Activated CD4-positive, CD25-positive, alpha-beta regulatory T cell treated with anti-CD3 and anti-CD28 coated beads, Interleukin-2, amount 50 U/mL, for 72 hours (primary cell): Measurements from ENCODE around the gene KRTAP10-6.
A peak's percentile ranks its signal among the peaks of the same experiment; 100 is the strongest.
"Not testable (repeated sequence)": the region's sequence is repeated elsewhere in the genome, so short reads cannot be mapped to it uniquely, and the experiment has no call there.

ENCODE experiments used
- DNase-seq: peaks from one replicate; pipeline ENCODE4 v3.0.0; 2021

KRTAP10-6 gene

GRCh38 chr21:44592446-44593311 lies at the start of gene KRTAP10-6:
Gene KRTAP10-6, minus strand, starts transcription at chr21:44592505. Its CDS starts 21 bp downstream, at chr21:44592484.
- peak; percentile 24 for DNase-seq

GRCh38 chr21:44640761-44641160 lies 48.5 kb upstream of the KRTAP10-6 start:
- no peak for DNase-seq

DNA sequence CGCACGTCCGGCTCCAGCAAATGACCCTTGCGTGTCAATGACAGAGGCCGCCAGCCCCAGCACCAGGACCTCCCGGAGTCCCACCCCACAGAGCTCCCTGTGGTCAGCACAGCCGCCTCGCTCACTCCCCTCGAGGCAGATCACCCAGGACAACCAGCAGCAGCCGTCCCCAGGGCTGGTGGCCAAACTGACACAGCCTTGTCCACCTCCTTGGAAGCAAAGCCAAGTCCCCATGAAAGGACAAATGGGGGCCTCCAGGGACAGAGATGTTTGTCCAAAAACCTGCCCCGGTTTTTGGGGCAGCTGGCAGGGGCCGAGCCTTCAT lies 47.0 kb upstream of the KRTAP10-6 start:
- no peak for DNase-seq

DNA sequence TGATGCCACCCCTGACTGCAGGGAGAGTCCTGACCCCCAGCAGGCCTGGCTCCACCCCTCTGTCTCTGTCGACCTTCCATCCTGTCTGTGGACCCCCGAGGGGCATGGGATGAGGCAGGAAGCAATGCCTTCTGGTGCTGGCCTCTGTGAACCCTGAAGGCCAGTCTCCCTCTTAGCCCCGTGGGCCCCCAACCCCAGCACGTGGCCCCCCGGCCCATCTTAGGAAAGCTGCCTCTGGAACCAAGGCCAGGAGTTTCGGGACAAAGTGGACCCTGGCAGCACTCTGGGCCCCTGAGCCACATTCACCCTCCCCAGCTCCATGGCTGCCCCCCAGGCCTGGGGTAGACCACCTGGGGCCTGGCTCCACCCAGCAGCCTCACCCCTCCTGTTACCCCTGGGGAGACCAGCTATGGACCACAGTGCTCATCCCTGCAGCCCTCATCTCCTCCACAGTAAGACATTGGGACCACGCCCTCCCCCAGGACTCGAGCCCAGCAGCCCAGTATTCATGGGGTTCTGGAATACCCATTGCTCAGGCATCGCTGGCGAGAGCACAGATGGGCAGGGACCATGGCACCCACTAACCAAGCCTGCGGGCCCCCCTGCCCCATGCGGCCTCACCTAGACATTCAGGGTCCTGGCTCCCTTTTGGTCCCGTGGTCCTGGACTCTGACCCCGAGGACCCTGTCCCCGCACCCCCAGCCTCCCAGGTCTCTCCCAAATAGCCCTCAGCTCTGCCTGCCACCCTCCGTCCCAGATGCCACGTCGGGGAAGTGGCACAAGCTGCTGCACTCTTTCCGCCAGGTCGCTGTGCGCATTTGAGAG lies 46.4 kb upstream of the KRTAP10-6 start:
- DNase-seq: not testable (repeated sequence)

GRCh38 chr21:44637851-44638348 lies 45.6 kb upstream of the KRTAP10-6 start:
- DNase-seq: peak; percentile 20

GRCh38 chr21:44637018-44637850 lies 44.9 kb upstream of the KRTAP10-6 start, which contains the start of gene KRTAP10-10:
Gene KRTAP10-10, plus strand, starts transcription at chr21:44637356. Its CDS starts 62 bp downstream, at chr21:44637418.
- no peak for DNase-seq

DNA sequence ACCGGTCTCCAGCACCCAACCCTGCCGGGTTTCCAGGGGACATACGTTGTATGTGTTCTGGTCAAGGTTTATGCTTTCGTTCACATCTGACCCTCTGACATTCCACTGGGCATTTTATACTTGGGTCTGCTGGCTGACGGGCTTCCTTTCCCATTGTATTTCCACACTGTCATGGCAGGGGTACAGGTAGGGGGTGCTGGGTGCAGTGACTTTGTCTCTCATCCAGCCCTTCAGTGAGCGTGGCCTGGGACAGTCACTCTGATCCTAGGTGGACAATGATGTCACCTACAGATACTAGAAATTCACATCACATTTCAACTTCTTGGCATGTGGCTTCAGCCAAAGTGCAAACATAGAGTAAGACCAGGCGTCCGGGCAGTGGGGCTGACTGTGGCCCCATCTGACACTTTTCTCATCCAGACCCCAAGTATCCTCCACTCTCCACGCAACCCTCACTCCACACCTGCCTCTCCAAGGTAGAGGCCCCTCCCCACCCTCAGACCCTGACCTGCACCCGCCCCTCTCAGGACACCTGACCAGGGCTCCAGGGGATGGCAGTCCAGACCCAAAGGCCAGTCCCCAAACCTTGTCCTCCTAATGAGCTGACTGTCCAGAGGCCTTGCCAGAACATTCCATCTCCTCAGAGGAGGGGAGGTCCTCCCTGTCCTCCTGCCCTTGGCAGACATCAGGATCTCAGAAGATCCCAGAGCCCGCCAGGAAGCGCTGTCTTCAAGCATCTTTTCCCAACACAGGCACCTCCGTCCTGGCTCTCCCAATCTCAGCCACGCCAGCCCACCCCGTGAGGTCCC lies 44.1 kb upstream of the KRTAP10-6 start:
- no peak for DNase-seq

DNA sequence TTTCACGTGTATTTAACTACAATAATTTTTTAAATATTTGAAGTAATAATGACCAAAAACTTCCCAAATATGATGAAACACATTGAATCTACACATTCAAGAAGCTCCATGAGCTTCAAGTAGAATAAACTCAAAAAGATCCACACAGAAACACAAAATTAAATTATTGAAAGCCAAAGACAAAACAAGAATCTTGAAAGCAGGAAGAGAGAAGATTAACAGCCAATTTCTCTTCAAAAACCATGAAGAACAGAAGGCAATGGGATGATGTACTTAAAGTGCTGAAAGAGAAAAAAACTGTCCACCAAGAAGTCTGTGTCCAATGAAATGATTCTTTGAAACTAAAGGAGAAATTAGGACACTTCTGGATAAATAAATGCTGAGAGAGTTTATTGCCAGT lies 39.8 kb upstream of the KRTAP10-6 start:
- DNase-seq: no peak

DNA sequence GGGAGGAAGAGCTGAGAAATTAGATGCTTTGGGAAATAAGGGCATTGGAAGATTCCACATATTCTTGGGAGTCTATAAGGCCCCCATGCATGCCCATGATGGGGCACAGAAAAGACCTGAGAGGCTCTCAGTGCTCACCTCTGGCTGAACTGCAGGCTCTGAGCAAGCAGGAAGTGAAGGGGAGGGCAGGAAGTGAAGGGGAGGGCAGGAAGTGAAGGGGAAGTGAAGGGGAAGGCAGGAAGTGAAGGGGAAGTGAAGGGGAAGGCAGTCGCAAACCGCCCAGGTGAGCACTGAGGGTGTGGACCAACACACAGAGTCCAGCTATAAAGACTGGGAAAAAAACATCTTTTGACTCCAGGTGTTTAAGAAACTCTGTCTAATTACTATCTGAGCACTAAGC lies 38.1 kb upstream of the KRTAP10-6 start:
- DNase-seq: no peak

DNA sequence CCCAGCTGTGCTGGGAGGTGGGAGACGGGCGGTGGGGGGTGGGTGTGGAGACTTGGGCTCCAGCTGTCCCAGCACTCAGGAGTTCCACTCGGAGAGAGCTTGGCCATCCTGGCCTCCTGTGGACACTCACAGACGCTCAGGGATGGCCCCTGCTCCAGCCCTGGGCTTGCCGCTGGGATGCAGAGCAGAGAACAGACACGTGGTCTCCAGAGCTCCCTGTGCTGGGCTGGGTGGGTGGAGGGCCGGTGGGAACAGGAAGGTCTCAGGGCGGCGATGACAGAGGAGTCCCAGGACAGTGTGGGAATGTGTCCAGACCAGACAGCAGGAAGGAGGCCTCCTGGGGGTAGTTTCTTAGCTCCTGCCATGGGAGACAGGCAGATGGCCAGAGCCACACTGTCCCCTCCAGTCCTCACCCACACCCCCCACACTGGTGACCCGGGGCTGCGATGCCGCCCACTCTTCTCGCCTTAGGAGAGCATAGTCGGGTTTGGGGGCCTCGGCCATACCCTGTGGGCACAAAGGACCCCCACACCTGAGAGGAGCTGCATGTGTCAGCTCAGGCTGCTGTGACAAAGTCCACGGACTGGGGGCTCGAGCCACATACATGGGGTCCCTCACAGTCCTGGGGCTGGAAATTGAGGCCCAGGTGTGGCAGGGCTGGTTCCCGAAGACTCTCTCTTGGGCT lies 36.5 kb upstream of the KRTAP10-6 start:
- no peak for DNase-seq

DNA sequence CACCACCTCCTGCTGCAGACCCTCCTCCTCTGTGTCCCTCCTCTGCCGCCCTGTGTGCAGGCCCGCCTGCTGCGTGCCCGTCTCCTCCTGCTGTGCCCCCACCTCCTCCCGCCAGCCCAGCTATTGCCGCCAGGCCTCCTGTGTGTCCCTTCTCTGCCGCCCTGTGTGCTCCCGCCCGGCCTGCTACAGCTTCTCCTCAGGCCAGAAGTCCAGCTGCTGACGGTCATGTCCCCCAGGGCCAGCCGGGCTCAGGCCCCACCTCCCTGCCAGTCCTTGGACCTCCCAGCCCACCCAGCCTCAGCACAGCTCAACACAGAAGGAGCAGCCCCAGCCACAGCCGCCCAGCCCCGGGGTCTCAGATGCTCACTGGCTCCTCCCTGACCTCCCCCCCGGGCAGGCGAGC lies 35.5 kb upstream of the KRTAP10-6 start:
- DNase-seq: not testable (repeated sequence)

DNA sequence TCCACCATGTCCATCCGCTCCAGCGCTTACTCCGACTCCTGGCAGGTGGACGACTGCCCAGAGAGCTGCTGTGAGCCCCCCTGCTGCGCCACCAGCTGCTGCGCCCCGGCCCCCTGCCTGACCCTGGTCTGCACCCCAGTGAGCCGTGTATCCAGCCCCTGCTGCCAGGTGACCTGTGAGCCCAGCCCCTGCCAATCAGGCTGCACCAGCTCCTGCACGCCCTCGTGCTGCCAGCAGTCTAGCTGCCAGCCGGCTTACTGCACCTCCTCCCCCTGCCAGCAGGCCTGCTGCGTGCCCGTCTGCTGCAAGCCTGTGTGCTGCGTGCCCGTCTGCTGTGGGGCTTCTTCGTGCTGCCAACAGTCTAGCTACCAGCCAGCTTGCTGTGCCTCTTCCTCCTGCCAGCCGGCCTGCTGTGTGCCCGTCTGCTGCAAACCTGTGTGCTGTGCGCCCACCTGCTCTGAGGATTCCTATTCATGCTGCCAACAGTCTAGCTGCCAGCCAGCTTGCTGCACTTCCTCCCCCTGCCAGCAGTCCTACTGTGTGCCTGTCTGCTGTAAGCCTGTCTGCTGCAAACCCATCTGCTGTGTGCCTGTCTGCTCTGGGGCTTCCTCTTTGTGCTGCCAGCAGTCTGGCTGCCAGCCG lies 35.0 kb upstream of the KRTAP10-6 start:
- DNase-seq: peak; percentile 19

DNA sequence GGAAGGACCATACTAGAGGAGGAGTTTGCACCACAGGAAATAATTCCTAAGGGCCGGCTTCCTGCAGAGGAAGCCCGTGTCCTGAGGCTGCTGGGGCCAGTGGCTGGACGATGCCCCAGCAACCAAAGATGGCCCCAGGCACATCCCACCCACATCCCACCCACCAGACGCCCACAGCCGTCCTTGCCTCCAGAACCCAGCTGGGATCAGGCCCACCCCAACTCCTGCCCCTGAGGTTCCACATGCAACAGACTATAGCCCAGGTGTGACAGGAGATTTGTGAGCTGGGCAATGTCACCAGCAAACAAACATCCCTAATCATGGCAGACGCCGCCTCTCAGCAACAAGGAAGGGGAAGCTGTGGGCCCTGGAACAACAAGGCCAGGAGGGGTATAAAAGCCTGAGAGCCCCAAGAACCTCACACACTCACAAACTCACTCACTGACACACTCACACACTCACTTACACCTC lies 34.4 kb upstream of the KRTAP10-6 start, which contains the start of gene KRTAP10-9:
Gene KRTAP10-9 (plus strand): TSS at position 421 of the 471 bp plus-strand sequence. CDS start 79 bp downstream, outside the sequence.
- no peak for DNase-seq

DNA sequence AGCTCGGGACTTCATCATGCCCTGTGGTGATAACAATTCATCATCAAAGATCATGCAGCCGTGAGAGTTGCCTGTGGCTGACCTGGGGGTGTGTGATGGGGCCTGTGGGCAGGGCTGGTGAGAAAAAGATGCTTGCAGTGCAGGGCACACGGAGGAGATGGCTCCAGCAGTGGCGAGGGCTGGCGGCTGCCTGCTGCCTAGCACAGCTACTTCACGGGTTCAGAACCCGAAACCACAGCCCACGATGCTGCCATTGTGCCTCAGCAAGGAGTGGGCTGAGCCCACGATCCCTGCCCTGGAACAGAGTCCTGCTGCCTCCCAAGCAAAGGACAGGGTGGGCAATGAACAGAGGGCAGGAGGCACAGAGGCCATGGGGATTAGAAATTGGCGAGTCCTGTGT lies 34.0 kb upstream of the KRTAP10-6 start:
- DNase-seq: no peak

- DNase-seq: no peak
These were observed 33.5 kb upstream of the KRTAP10-6 start for GRCh38 chr21:44625756-44626155.

- DNase-seq: no peak
These were observed 31.3 kb upstream of the KRTAP10-6 start for GRCh38 chr21:44623575-44623974.

DNA sequence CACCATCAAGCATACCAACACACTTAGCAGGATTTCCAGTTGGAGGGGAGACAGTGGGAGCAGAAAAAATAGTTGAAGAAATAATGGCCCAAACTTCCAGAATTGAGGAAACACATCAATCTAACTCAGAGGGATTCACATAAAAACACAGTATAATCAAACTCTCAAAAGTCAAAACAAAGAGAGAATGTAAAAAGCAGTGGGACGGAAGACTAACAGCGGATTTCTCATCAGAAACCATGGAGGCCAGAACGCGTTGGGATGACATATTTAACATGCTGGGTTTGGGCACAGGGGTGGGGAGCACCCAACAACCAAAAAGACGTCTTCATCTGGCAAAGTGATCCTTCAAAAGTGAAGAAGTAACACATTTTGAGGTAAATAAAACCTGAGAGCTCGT lies 27.6 kb upstream of the KRTAP10-6 start:
- no peak for DNase-seq

- DNase-seq: peak; percentile 50
These were observed 26.6 kb upstream of the KRTAP10-6 start for GRCh38 chr21:44618909-44619308.

DNA sequence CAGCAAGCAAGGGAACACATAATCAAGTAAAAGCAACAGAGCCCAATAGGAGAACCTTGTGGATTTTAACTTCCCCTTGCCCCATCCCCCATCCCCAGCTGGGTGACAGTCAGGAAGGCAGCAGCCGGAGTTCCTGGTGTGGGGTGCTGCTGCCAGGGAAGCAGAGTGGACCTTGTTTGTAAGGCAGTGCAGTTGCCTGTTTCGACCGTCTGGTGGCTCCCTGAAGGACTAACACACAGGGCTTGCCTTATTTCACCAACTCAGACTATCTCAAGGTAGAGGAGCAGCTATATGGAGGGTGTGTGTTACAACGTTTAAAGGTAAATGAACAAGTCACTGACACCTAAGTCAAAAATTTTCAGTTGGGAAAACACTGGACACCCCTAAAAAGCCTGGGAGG lies 26.2 kb upstream of the KRTAP10-6 start:
- no peak for DNase-seq

- no peak for DNase-seq
These were observed 24.8 kb upstream of the KRTAP10-6 start for GRCh38 chr21:44617071-44617501.

DNA sequence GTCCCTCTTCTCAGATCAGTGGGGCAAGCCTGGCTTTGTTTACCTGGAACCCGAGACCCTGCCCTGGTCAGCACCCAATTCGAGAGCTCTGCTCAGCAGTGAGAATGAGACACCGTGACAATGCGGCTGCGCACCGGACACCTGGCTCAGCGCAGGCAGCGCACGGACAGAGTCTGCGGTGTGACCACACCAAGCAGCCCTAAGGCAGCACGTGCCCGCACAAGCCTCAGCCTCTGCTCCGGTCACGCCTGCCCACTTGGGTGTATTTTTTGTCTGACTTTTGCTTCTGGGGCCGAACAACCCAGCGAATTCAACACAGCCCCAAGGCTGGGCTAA lies 24.3 kb upstream of the KRTAP10-6 start:
- no peak for DNase-seq
